ENCODE results near the gene TUBB6.

TUBB6 gene

GRCh38 chr18:12291690-12292089, 16.4 kb upstream of the TUBB6 start:
- DNase-seq: no peak

GRCh38 chr18:12293831-12294230, 14.2 kb upstream of the TUBB6 start:
- no peak for DNase-seq

- DNase-seq: no peak
Observed at GRCh38 chr18:12295389-12296086, 12.5 kb upstream of the TUBB6 start.

- DNase-seq: no peak
Observed at GRCh38 chr18:12296087-12296403, 12.0 kb upstream of the TUBB6 start.

- DNase-seq: no peak
Observed at GRCh38 chr18:12296457-12296856, 11.6 kb upstream of the TUBB6 start.

GRCh38 chr18:12299862-12300261, 8.2 kb upstream of the TUBB6 start:
- DNase-seq: no peak

- no peak for DNase-seq
Observed at GRCh38 chr18:12301263-12302005, 6.6 kb upstream of the TUBB6 start.

GRCh38 chr18:12302391-12303147, 5.5 kb upstream of the TUBB6 start:
- no peak for DNase-seq

GRCh38 chr18:12304351-12305210, 3.5 kb upstream of the TUBB6 start:
- DNase-seq: peak; percentile 61

GRCh38 chr18:12305211-12305610, 2.8 kb upstream of the TUBB6 start:
- DNase-seq: no peak

GRCh38 chr18:12305930-12306629, 2.0 kb upstream of the TUBB6 start:
- DNase-seq: no peak

- no peak for DNase-seq
Observed at GRCh38 chr18:12306752-12307700, 1.0 kb upstream of the TUBB6 start.

GRCh38 chr18:12308386-12309100, 502 bp downstream of the TUBB6 start:
- no peak for DNase-seq

GRCh38 chr18:12309683-12310198, 1.7 kb downstream of the TUBB6 start:
- DNase-seq: no peak

- DNase-seq: no peak
Observed at GRCh38 chr18:12310762-12311161, 2.7 kb downstream of the TUBB6 start.

GRCh38 chr18:12312976-12313375, 4.9 kb downstream of the TUBB6 start:
- DNase-seq: no peak

GRCh38 chr18:12313530-12314245, 5.6 kb downstream of the TUBB6 start:
- no peak for DNase-seq

- no peak for DNase-seq
Observed at GRCh38 chr18:12314591-12315305, 6.7 kb downstream of the TUBB6 start.

- DNase-seq: no peak
Observed at GRCh38 chr18:12315490-12315889, 7.4 kb downstream of the TUBB6 start.
